ENCODE measurements around the gene P2RY2.

GRCh38 chr11:73242251-73243092 is 24.4 kb downstream of the P2RY2 start:
- TF ChIP-seq CTCF (IDR thresholded peaks at IDR 0.05), result peak; percentile 80 to 96 (median 90)
- TF ChIP-seq POLR2A (IDR thresholded peaks at IDR 0.05), result no peak

All from heart left ventricle (tissue), 13 donors.